ENCODE data around the gene DOCK10. TPM values are rescaled to one million over a fixed set of nuclear protein-coding genes. Genes with fewer than 3 reads are reported as not detected.

DOCK10 gene
- total RNA-seq, 2 donors from 2014 or later: 0.93 to 2.0 TPM

- Histone ChIP-seq H3K4me1 (no peaks in the 10 kb centered on the region), H3K4me3 (no peak overlapping the region), H3K36me3 (no peaks in the 10 kb centered on the region), H3K9me3 (peaks cover 0 to 6% of the 10 kb centered on the region in 2 donors), H3K27me3 (no peaks in the 10 kb centered on the region), H3K27ac (peak overlapping the region in 1 of 2 donors; percentile 43)
- DNase-seq (ENCODE audit: low spot score): peak; percentile 67
- TF ChIP-seq CTCF (IDR thresholded peaks at IDR 0.05): no peak
These were observed 288.3 kb downstream of the DOCK10 start for GRCh38 chr2:224753743-224754540.

- H3K9me3 ChIP-seq: no peaks in the 10 kb centered on the region
- no peak overlapping the region for H3K27ac ChIP-seq
- no peaks in the 10 kb centered on the region for H3K4me1 ChIP-seq
- H3K27me3 ChIP-seq: no peaks in the 10 kb centered on the region
- DNase-seq (ENCODE audit: low spot score): no peak
- no peak overlapping the region for H3K4me3 ChIP-seq
- no peak for TF ChIP-seq CTCF (IDR thresholded peaks at IDR 0.05)
- H3K36me3 ChIP-seq: no peaks in the 10 kb centered on the region
These were observed 290.1 kb downstream of the DOCK10 start for GRCh38 chr2:224751996-224752698.

- Histone ChIP-seq H3K27me3 (no peaks in the 10 kb centered on the region), H3K4me3 (no peak overlapping the region), H3K36me3 (no peaks in the 10 kb centered on the region), H3K9me3 (no peaks in the 10 kb centered on the region), H3K27ac (no peak overlapping the region), H3K4me1 (no peaks in the 10 kb centered on the region)
- DNase-seq (ENCODE audit: low spot score): no peak
- no peak for TF ChIP-seq CTCF (IDR thresholded peaks at IDR 0.05)
These were observed 293.1 kb downstream of the DOCK10 start for GRCh38 chr2:224749136-224749535.

GRCh38 chr2:224747765-224748164 lies 294.5 kb downstream of the DOCK10 start:
- no peaks in the 10 kb centered on the region for H3K9me3 ChIP-seq
- H3K4me3 ChIP-seq: no peak overlapping the region
- no peak overlapping the region for H3K27ac ChIP-seq
- no peak for TF ChIP-seq CTCF (IDR thresholded peaks at IDR 0.05)
- H3K36me3 ChIP-seq: no peaks in the 10 kb centered on the region
- no peaks in the 10 kb centered on the region for H3K4me1 ChIP-seq
- H3K27me3 ChIP-seq: no peaks in the 10 kb centered on the region
- DNase-seq (ENCODE audit: low spot score): no peak

GRCh38 chr2:224736227-224736626 lies 306.0 kb downstream of the DOCK10 start:
- no peak overlapping the region for H3K4me3 ChIP-seq
- H3K4me1 ChIP-seq: no peaks in the 10 kb centered on the region
- no peak for DNase-seq (ENCODE audit: low spot score)
- H3K36me3 ChIP-seq: no peaks in the 10 kb centered on the region
- H3K27me3 ChIP-seq: no peaks in the 10 kb centered on the region
- no peak overlapping the region for H3K27ac ChIP-seq
- H3K9me3 ChIP-seq: peaks cover 0 to 9% of the 10 kb centered on the region in 2 donors
- TF ChIP-seq CTCF (IDR thresholded peaks at IDR 0.05): no peak
